GM12878 (cell line): Measurements from ENCODE around the gene SLMAP. TPM values are rescaled to one million over a fixed set of nuclear protein-coding genes. Genes with fewer than 3 reads are reported as not detected.

Experiments used
- ATAC-seq: fragments of 200-7000 bp; cut with Tn5 transposase; 3 replicates; pipeline ENCODE4 v1.9.1; 2020; ENCODE audit warnings: mild to moderate bottlenecking, moderate library complexity
- BruUV-seq: library from RNA; stranded (reverse); fragments of 400-500 nt; replicated peaks from 2 replicates; lab custom pipeline; 2021; lab: Mats Ljungman, UMichigan
- CTCF ChIA-PET: fragments of 300-600 bp; sonication (Branson Sonifier 250); formaldehyde crosslinking; extraction: SDS; loops from one replicate; lab custom pipeline; 2021; ENCODE audit warnings: inconsistent platforms; lab: Yijun Ruan, JAX
- POLR2A ChIA-PET: fragments of 350-600 bp; formaldehyde crosslinking; extraction: SDS; loops from one replicate; lab custom pipeline; 2021; ENCODE audit warnings: inconsistent platforms; lab: Charles Lee
- RAD21 ChIA-PET: fragments of 300-600 bp; sonication (Branson Sonifier 250); formaldehyde crosslinking; loops from one replicate; lab custom pipeline; 2023; ENCODE audit warnings: antibody characterized with exemption; ENCODE audit not compliant: unreplicated experiment; lab: Charles Lee
- SMC1A ChIA-PET: fragments of 300-600 bp; sonication (Branson Sonifier 250); formaldehyde crosslinking; loops from one replicate; lab custom pipeline; 2023; ENCODE audit not compliant: unreplicated experiment, uncharacterized antibody; lab: Charles Lee
- DNase-seq: peaks from one replicate; pipeline ENCODE4 v3.0.0-alpha.2; 2011; ENCODE audit warnings: low read depth, low spot score
- FAIRE-seq: peaks from 3 replicates; lab custom pipeline; 2011; peaks lifted over from hg19 to GRCh38; lab: Jason Lieb, UNC
- H2AFZ ChIP-seq: 2 replicates; pipeline ENCODE4 v1.6.0; 2011; ENCODE audit warnings: low read depth, low read length, control low read depth; ENCODE audit not compliant: control insufficient read depth
- H3K27ac ChIP-seq: 2 replicates; pipeline ENCODE4 v1.5.1; 2011; ENCODE audit warnings: control low read depth; ENCODE audit not compliant: control insufficient read depth, insufficient read depth
- H3K27me3 ChIP-seq, 2 experiments: replicated peaks in 1 of 2; 2 replicates each; pipeline versions ENCODE4 v1.6.0 to v1.6.1; 2011; ENCODE audit warnings: low read length in 1 of 2; ENCODE audit not compliant: control insufficient read depth in 2 of 2, insufficient read depth in 2 of 2
- H3K36me3 ChIP-seq, 2 experiments: 2 replicates each; pipeline ENCODE4 v1.5.1; 2011; ENCODE audit warnings: low read length in 1 of 2; ENCODE audit not compliant: control insufficient read depth in 2 of 2, insufficient read depth in 2 of 2
- H3K4me1 ChIP-seq: 2 replicates; pipeline ENCODE4 v1.6.1; 2011; ENCODE audit warnings: mild to moderate bottlenecking, low read length, moderate library complexity, mixed read lengths; ENCODE audit not compliant: control insufficient read depth, insufficient read depth
- H3K4me2 ChIP-seq: 2 replicates; pipeline ENCODE4 v1.6.0; 2011; ENCODE audit warnings: control low read depth; ENCODE audit not compliant: control insufficient read depth, insufficient read depth
- H3K4me3 ChIP-seq: fragments of 200-600 bp; sonication (generic); 2 replicates; pipeline ENCODE4 v1.5.1; 2016
- H3K79me2 ChIP-seq: 2 replicates; pipeline ENCODE4 v1.6.0; 2011; ENCODE audit warnings: low read length; ENCODE audit not compliant: control insufficient read depth, insufficient read depth
- H3K9ac ChIP-seq: 2 replicates; pipeline ENCODE4 v1.8.0; 2011; ENCODE audit warnings: low read length, control low read depth, mixed read lengths; ENCODE audit not compliant: control insufficient read depth, insufficient read depth
- H3K9me3 ChIP-seq: replicated peaks from 3 replicates; pipeline ENCODE4 v1.5.1; 2011; ENCODE audit warnings: mild to moderate bottlenecking, low read length; ENCODE audit not compliant: control insufficient read depth, insufficient read depth
- H4K20me1 ChIP-seq: 2 replicates; pipeline ENCODE4 v1.6.0; 2011; ENCODE audit not compliant: control insufficient read depth, insufficient read depth
- FOXM1 ChIP-seq: IDR thresholded peaks from 2 replicates; pipeline ENCODE4 v1.6.1; 2012; ENCODE audit warnings: low read depth, mild to moderate bottlenecking, inconsistent platforms, low read length, moderate library complexity
- IRF5 ChIP-seq: fragments of 450-650 bp; IDR thresholded peaks from 2 replicates; pipeline ENCODE4 v1.6.1; 2017; ENCODE audit warnings: borderline replicate concordance
- MTA3 ChIP-seq: IDR thresholded peaks from 2 replicates; pipeline ENCODE4 v1.6.1; 2012; ENCODE audit warnings: low read length, inconsistent platforms, borderline replicate concordance
- NFYB ChIP-seq: IDR thresholded peaks from 2 replicates; pipeline ENCODE4 v1.6.1; 2011; ENCODE audit warnings: low read depth, mild to moderate bottlenecking, low read length, improper control_type of control experiment, moderate library complexity; ENCODE audit not compliant: insufficient read depth
- POLR2AphosphoS2 ChIP-seq: IDR thresholded peaks from 2 replicates; pipeline ENCODE4 v1.6.1; 2011; ENCODE audit warnings: low read depth, mild to moderate bottlenecking, low read length, improper control_type of control experiment, moderate library complexity
- ZZZ3 ChIP-seq: IDR thresholded peaks from 2 replicates; pipeline ENCODE4 v1.6.1; 2011; ENCODE audit warnings: low read depth; ENCODE audit not compliant: control insufficient read depth, insufficient read length
- WGBS: methylation state at CpG from one replicate; pipeline ENCODE4 v1.1.6; 2016; ENCODE audit warnings: low lambda C conversion rate; ENCODE audit not compliant: insufficient replicate concordance, insufficient coverage; ENCODE audit errors: missing lambda C conversion rate; 5-methylcytosine and 5-hydroxymethylcytosine counted together
- in situ Hi-C: fragments of 300-500 bp; cut with MboI; formaldehyde crosslinking; loops from 9 replicates; pipeline ENCODE4 v1.14.3; 2018; ENCODE audit warnings: mixed read lengths
- intact Hi-C: fragments of 100-400 bp; cut with micrococcal nuclease; formaldehyde crosslinking; loops from one replicate; pipeline ENCODE4 v1.14.2; 2022; ENCODE audit not compliant: unreplicated experiment
- polyA plus RNA-seq, 11 experiments: library from polyadenylated mRNA; depleted of rRNA in 4 of 11; unstranded in 6 of 11; stranded (reverse) in 5 of 11; fragments of >200 nt; fragmentation: Nextera tagmentation in 4 of 11; fragmentation: Illumina TruSeq in 1 of 11; extraction: Ambion mirVana in 4 of 11; extraction: Trizol in 1 of 11; gene quantifications; 1 replicate in 1 of 11; 2 replicates in 10 of 11; pipeline versions ENCODE4 v1.2.1 to v1.2.3, GENCODE V29; 2011 to 2016; ENCODE audit warnings: inconsistent platforms in 2 of 11, missing spikeins in 2 of 11, low read depth in 1 of 11
- total RNA-seq, 4 experiments: library from RNA; depleted of rRNA in 3 of 4; stranded (reverse); fragments of >200 nt in 3 of 4; fragmentation: Illumina TruSeq in 1 of 4; extraction: Trizol in 1 of 4; gene quantifications; 2 replicates each; pipeline versions ENCODE4 v1.2.1 to v1.2.3, GENCODE V29; 2013 to 2021

Gene SLMAP
- total and polyA plus RNA-seq, 10 of the 15 experiments (the other 5 are each of a cell fraction or from before 2014, with no cell fraction given) = 8.3 to 43.8 (median 26.4) TPM

GRCh38 chr3:57743496-57743895, 12.6 kb upstream of the SLMAP start (continued):
- no peak for TF ChIP-seq MTA3

- no peaks in the 10 kb centered on the region for H4K20me1 ChIP-seq
- H3K27me3 ChIP-seq = no peaks in the 10 kb centered on the region
- H3K4me2 ChIP-seq = no peak overlapping the region
- H3K27ac ChIP-seq = no peak overlapping the region
- ChIA-PET POLR2A (interaction anchor here (0.7 kb wide), 1 partner anchor 355 kb away, joined by 4 read pairs; no protein-coding TSS in a partner anchor), CTCF (no interaction called here), SMC1A (interaction anchor here (0.9 kb wide), 1 partner anchor 8 kb away, joined by 3 read pairs; no protein-coding TSS in a partner anchor), RAD21 (interaction anchor here (1.0 kb wide), 1 partner anchor 11 kb away, joined by 3 read pairs; the partner anchor contains the start of gene SLMAP)
- H3K36me3 ChIP-seq = no peaks in the 10 kb centered on the region
- intact Hi-C loops (no loop called here), in situ Hi-C loops (no loop called here)
- no peaks in the 10 kb centered on the region for H3K9me3 ChIP-seq
- H3K4me3 ChIP-seq = no peak overlapping the region
- ATAC-seq = no peak
- FAIRE-seq = no peak
- H2AFZ ChIP-seq = no peak overlapping the region
- no peaks in the 10 kb centered on the region for H3K4me1 ChIP-seq
- H3K79me2 ChIP-seq = no peaks in the 10 kb centered on the region
- TF ChIP-seq NFYB (no peak), ZZZ3 (no peak), FOXM1 (no peak), POLR2AphosphoS2 (no peak), IRF5 (no peak)
- H3K9ac ChIP-seq = no peak overlapping the region
- 81% methylated on average over 3 of the region's 3 CpGs for WGBS
- no peak for DNase-seq
- BruUV-seq = no TSS peak
Measured at GRCh38 chr3:57745101-57745500, 11.0 kb upstream of the SLMAP start.
